ENCODE data around the gene PSPC1.

GRCh38 chr13:19685437-19685836 is 97.3 kb downstream of the PSPC1 start:
- TF ChIP-seq, protein P1, sequence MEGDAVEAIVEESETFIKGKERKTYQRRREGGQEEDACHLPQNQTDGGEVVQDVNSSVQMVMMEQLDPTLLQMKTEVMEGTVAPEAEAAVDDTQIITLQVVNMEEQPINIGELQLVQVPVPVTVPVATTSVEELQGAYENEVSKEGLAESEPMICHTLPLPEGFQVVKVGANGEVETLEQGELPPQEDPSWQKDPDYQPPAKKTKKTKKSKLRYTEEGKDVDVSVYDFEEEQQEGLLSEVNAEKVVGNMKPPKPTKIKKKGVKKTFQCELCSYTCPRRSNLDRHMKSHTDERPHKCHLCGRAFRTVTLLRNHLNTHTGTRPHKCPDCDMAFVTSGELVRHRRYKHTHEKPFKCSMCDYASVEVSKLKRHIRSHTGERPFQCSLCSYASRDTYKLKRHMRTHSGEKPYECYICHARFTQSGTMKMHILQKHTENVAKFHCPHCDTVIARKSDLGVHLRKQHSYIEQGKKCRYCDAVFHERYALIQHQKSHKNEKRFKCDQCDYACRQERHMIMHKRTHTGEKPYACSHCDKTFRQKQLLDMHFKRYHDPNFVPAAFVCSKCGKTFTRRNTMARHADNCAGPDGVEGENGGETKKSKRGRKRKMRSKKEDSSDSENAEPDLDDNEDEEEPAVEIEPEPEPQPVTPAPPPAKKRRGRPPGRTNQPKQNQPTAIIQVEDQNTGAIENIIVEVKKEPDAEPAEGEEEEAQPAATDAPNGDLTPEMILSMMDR (IDR thresholded peaks at IDR 0.05) = no peak
- TF ChIP-seq POLR2A (IDR thresholded peaks at IDR 0.05) = no peak
